HG02981 (cell line): ENCODE results near the gene ARV1.
A peak's percentile ranks its signal among the peaks of the same experiment; 100 is the strongest.

Source experiments
- ATAC-seq: cut with Tn5 transposase; IDR thresholded peaks from one replicate; pipeline ENCODE4 v1.9.1; 2021; ENCODE audit warnings: mild to moderate bottlenecking, moderate library complexity; ENCODE audit not compliant: unreplicated experiment

The ARV1 gene

DNA sequence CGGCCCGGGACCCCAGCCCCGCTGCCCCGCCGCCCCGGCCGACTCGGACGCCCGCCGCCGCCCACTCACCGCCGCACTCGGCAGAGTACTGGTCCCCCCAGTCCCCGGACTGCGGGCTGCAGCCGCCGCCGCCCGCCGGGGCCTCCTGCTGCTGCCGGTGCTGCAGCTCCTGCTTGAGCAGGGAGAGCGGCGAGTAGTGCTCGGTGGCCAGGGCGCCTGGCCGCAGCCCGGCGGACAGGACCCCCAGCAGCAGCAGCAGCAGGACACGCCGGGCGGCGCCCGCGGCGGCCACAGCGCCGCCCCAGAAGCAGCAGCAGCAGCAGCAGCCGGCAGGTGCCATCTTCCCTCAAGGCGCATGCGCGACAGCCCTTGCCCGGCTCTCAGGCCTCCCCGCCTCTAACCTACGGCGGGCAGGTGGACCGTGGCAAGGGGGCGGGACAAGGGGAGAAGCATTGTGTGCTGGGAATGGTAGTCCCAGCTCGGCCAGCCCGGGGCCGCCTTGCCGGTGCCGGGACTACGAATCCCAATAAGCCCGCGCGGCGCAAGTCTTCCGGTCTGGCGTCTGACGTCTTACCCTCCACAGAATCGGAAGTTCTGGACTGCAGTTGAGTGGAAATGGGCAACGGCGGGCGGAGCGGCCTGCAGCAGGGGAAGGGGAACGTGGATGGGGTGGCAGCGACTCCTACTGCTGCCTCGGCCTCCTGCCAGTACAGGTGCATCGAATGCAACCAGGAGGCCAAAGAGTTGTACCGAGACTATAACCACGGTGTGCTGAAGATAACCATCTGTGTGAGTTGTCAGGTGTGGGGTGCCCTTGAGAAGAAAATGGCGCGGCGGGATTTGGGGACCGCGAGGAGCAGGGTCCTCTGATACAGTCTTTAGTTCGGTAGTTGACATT is at the start of gene ARV1, which contains the start of gene TTC13:
TSS of gene ARV1 (plus strand) at position 604 of the 898 bp plus-strand sequence. CDS start at position 616, 12 bp downstream.
TSS of gene TTC13 (minus strand) at position 371 of the 898 bp plus-strand sequence. CDS start at position 340, 31 bp downstream.
- peak; percentile 96 for ATAC-seq

DNA sequence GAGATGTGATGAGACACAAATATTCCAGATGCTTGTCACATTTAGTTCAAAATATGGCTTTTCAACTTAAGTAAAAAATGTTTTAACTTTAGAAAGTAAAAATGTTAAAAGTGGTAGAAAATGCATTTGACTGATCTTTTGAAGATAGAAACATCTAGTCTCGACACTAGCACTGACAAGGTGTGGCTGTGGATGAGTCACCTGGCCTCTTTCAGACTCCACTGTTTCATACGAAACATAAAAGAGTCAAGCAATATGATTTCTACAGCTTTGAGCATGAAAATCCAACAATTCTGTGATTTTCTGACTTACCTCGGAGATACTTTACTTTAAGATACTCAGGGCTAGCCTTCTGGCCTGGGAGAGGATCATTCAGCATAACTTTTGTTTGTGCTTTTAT is 47.9 kb upstream of the ARV1 start:
- no peak for ATAC-seq

GRCh38 chr1:230935852-230936251 is 43.0 kb upstream of the ARV1 start:
- no peak for ATAC-seq

- no peak for ATAC-seq
Observed at GRCh38 chr1:230936475-230936874, 42.4 kb upstream of the ARV1 start.

GRCh38 chr1:230937371-230937770 is 41.5 kb upstream of the ARV1 start:
- no peak for ATAC-seq

DNA sequence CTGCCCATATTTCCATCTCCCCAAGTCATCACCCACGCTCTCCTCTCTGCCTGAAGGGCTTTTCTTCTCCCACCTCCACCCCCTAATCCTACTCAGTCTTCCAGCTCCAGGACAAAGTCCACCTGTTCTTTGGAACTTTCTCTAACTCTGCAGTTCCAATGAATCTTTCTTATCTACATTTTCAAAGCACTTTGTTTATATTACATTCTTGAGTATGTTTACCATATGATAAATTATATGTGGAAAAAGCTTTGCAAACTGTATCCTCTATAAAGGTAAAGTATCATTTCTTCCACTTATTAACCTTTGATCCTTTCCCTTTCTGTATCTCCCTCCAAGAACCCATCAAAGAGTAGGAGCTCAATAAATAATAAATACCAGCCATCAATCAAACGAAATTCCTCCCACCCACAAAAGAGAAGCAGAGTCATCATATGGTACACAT is 39.9 kb upstream of the ARV1 start:
- no peak for ATAC-seq

DNA sequence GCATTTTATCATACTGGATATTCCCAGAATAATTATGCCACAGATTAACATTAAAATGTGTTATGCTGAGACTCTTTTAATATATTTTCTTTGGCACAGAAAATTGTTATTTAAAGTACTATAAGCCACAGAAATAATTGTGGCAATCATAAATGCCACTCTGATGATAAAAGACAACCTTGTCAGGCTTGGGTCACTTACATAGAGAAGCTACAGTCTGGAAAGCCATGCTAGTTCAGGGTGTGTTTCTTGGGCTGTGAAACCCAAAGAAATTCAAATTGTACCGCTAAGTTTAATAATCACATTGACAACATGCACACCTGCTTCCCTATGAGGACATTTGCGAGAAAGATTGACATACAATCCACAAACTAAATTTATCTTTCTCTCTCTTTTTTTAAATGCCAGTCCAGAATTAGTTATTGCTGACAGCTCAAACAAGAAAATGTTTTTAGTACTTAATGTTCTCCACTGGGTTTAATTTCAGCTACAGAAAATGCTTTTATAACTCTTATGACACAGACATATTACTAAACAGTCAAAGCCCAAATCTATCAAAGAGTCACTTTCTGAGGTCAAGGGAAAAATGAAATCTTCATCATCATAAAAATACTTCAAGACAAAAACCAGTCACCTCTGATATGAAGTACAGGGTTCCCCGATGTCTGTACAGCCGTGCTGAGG is 38.9 kb upstream of the ARV1 start:
- no peak for ATAC-seq

GRCh38 chr1:230940848-230941247 is 38.0 kb upstream of the ARV1 start:
- no peak for ATAC-seq

DNA sequence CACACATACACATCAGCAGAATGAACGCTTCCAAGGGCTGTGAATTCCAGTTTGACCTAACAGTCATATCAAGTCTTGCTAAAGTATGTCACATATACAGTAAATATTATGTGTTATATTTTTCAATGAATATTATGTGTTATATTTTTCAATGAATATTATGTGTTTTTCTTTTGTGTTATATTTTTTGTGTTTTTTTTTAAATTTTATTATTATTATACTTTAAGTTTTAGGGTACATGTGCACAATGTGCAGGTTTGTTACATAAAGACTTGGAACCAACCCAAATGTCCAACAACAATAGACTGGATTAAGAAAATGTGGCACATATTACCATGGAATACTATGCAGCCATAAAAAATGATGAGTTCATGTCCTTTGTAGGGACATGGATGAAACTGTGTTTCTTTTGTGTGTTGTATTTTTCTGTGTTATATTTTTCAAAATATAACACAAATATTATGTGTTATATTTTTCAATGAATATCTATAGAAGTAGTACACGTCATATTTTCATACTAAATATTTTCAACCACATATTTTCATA is 35.8 kb upstream of the ARV1 start:
- no peak for ATAC-seq

- ATAC-seq = no peak
Observed at GRCh38 chr1:230948301-230948700, 30.6 kb upstream of the ARV1 start.

- no peak for ATAC-seq
Observed at GRCh38 chr1:230948903-230949302, 30.0 kb upstream of the ARV1 start.

DNA sequence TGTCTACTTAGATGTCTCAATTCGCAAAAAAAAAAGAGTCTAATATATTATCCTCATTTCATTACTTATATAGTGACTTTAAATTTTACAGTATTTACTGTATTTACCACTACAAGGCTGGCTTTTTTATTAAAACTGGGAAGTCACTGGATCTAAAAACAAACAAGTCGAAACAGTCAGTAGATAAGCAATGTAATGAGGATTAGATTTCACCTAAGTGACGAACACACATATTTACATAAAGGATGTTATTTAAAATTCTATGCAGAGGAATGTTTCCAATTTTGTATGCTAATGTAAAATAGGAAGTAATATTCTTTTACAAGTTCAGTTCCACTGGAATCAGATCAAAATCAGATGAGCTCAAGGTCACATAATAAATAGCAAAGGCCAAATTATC is 28.5 kb upstream of the ARV1 start:
- ATAC-seq = no peak

DNA sequence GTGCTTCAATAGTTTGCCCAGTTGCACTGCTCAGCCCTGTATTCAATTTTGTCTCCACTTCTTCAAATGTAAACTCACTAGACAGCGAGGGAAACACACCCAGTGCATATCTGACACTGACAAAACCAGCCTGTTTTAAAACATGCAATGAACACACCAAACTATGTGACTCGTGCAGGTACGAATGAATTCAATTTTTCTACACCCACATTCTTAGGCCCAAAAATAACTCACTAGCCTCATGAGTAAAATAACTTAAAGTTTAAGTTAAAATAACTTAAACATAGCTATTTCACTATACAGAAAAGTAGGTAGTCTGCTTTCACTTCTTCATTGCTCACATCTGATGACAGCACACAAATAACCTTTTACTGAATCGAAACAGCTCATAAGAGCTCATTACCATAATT is 21.3 kb upstream of the ARV1 start:
- ATAC-seq = no peak

DNA sequence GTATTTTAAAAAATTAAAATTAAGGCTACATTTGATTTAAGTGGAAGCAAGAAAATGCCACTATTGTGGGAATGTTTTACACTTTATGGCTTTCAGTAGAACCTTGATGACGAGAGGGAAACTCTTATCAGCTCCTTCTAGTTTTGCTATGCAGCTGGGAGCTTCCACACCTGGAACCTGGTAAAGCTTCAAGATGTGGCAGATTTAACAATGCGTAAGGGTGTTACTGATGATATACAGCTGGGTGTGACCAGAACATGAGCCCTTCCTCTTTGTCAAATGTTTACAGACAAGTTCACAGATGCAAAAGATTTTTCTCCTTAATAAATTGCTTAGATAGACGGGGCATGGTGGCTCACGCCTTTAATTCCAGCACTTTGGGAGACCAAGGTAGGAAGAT is 20.5 kb upstream of the ARV1 start:
- ATAC-seq = no peak

DNA sequence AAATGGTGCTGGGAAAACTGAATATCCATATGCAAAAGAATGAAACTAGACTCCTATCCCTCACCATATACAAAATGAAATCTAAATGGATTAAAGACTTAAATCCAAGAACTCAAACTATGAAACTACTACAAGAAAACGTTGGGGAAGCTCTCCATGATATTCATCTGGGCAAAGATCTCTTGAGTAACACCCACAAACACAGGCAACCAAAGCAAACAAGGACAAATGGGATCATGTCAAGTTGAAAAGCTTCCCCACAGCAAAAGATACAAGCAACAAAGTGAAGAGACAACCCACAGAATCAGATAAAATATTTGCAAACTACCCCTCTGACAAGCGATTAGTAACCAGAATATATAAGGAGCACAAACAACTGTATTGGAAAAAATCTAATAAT is 14.0 kb upstream of the ARV1 start:
- ATAC-seq = no peak

GRCh38 chr1:230965535-230965934 is 13.4 kb upstream of the ARV1 start:
- ATAC-seq = no peak

GRCh38 chr1:230966358-230966873 is 12.5 kb upstream of the ARV1 start:
- no peak for ATAC-seq

- no peak for ATAC-seq
Observed at GRCh38 chr1:230970432-230970831, 8.5 kb upstream of the ARV1 start.

DNA sequence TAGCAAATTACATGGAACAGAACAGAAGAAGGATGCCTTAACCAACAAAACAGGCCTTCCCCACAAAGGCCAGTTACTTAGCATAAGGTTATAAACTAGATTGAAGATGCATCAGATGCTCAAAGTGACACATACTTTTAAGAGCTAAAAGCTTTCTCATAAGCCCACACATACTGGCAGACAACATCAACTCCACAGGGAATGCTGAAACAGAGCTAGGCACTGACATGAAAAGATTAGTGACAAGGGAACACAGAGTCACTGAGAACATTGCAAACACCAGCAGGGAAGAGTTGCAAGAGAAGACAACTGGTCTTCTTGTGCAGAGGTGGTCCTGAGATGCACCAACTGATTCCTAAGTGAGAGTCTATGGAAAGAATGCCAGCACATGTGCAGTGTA is 7.1 kb upstream of the ARV1 start:
- ATAC-seq = no peak

GRCh38 chr1:230972855-230973271 is 6.0 kb upstream of the ARV1 start:
- ATAC-seq = peak; percentile 86

- ATAC-seq = no peak
Observed at GRCh38 chr1:230975636-230976035, 3.3 kb upstream of the ARV1 start.
